ENCODE data around the gene TOMM7. TPM values are rescaled to one million over a fixed set of nuclear protein-coding genes. Genes with fewer than 3 reads are reported as not detected.

Gene TOMM7
- total RNA-seq, 1 donor from 2014 or later: 191 TPM

- DNase-seq (ENCODE audit: low spot score): no peak
- H3K27me3 Mint-ChIP-seq (ENCODE audit: unreplicated experiment): peaks cover 2% of the 10 kb centered on the region
- H3K36me3 Mint-ChIP-seq (ENCODE audit: low read depth, unreplicated experiment): peaks cover 4% of the 10 kb centered on the region
- H3K4me3 Mint-ChIP-seq (ENCODE audit: unreplicated experiment): no peak overlapping the region
- no peak overlapping the region for H3K27ac Mint-ChIP-seq (ENCODE audit: unreplicated experiment)
- H3K9me3 Mint-ChIP-seq (ENCODE audit: unreplicated experiment): no peaks in the 10 kb centered on the region
- peaks cover 5% of the 10 kb centered on the region for H3K4me1 Mint-ChIP-seq (ENCODE audit: unreplicated experiment)
- TF ChIP-seq CTCF (IDR thresholded peaks at IDR 0.05; ENCODE audit: unreplicated experiment): no peak
Measured at GRCh38 chr7:22861576-22861975, 38.9 kb upstream of the TOMM7 start.

- Mint-ChIP-seq H3K27ac (ENCODE audit: unreplicated experiment) (no peak overlapping the region), H3K36me3 (ENCODE audit: low read depth, unreplicated experiment) (peaks cover 4% of the 10 kb centered on the region), H3K9me3 (ENCODE audit: unreplicated experiment) (no peaks in the 10 kb centered on the region), H3K4me1 (ENCODE audit: unreplicated experiment) (peaks cover 9% of the 10 kb centered on the region), H3K27me3 (ENCODE audit: unreplicated experiment) (peaks cover 2% of the 10 kb centered on the region), H3K4me3 (ENCODE audit: unreplicated experiment) (no peak overlapping the region)
- DNase-seq (ENCODE audit: low spot score): peak; percentile 41
- TF ChIP-seq CTCF (IDR thresholded peaks at IDR 0.05; ENCODE audit: unreplicated experiment): peak; percentile 67
Measured at GRCh38 chr7:22860784-22861482, 38.3 kb upstream of the TOMM7 start.

GRCh38 chr7:22860337-22860736 is 37.7 kb upstream of the TOMM7 start:
- Mint-ChIP-seq H3K27ac (ENCODE audit: unreplicated experiment) (no peak overlapping the region), H3K36me3 (ENCODE audit: low read depth, unreplicated experiment) (peaks cover 4% of the 10 kb centered on the region), H3K9me3 (ENCODE audit: unreplicated experiment) (no peaks in the 10 kb centered on the region), H3K4me1 (ENCODE audit: unreplicated experiment) (peaks cover 9% of the 10 kb centered on the region), H3K4me3 (ENCODE audit: unreplicated experiment) (no peak overlapping the region), H3K27me3 (ENCODE audit: unreplicated experiment) (peaks cover 2% of the 10 kb centered on the region)
- no peak for TF ChIP-seq CTCF (IDR thresholded peaks at IDR 0.05; ENCODE audit: unreplicated experiment)
- no peak for DNase-seq (ENCODE audit: low spot score)

- Mint-ChIP-seq H3K4me3 (ENCODE audit: unreplicated experiment) (no peak overlapping the region), H3K36me3 (ENCODE audit: low read depth, unreplicated experiment) (peaks cover 4% of the 10 kb centered on the region), H3K27ac (ENCODE audit: unreplicated experiment) (no peak overlapping the region), H3K9me3 (ENCODE audit: unreplicated experiment) (no peaks in the 10 kb centered on the region), H3K27me3 (ENCODE audit: unreplicated experiment) (no peaks in the 10 kb centered on the region), H3K4me1 (ENCODE audit: unreplicated experiment) (peaks cover 4% of the 10 kb centered on the region)
- TF ChIP-seq CTCF (IDR thresholded peaks at IDR 0.05; ENCODE audit: unreplicated experiment): no peak
- no peak for DNase-seq (ENCODE audit: low spot score)
Measured at GRCh38 chr7:22859641-22860290, 37.1 kb upstream of the TOMM7 start.
